SK-N-SH (cell line): ENCODE measurements around the gene SLAMF7. TPM values are rescaled to one million over a fixed set of nuclear protein-coding genes. Genes with fewer than 3 reads are reported as not detected.

Source experiments
- polyA plus RNA-seq, 3 experiments: library from polyadenylated mRNA; depleted of rRNA; stranded (reverse); fragments of >200 nt; gene quantifications; 2 replicates each; pipeline ENCODE4 v1.2.3, GENCODE V29; 2012

The SLAMF7 gene
- polyA plus RNA-seq, 1 of the 3 experiments (the other 2 are of a cell fraction) = not detected

Other genes with a start within 250 kb of the SLAMF7 start
- not detected in 2 replicates for gene SLAMF6, start 216.0 kb upstream of the SLAMF7 start, polyA plus RNA-seq (2012; rRNA removed)
- gene CD84, start 159.8 kb upstream of the SLAMF7 start, polyA plus RNA-seq (2012; rRNA removed) = not detected in 2 replicates
- not detected in 2 replicates for gene SLAMF1, start 92.2 kb upstream of the SLAMF7 start, polyA plus RNA-seq (2012; rRNA removed)
- gene CD48, start 27.4 kb upstream of the SLAMF7 start, polyA plus RNA-seq (2012; rRNA removed) = not detected in 2 replicates
- not detected in 2 replicates for gene LY9, start 56.9 kb downstream of the SLAMF7 start, polyA plus RNA-seq (2012; rRNA removed)
- gene CD244, start 123.6 kb downstream of the SLAMF7 start, polyA plus RNA-seq (2012; rRNA removed) = not detected in 2 replicates
- gene ITLN1, start 145.9 kb downstream of the SLAMF7 start, polyA plus RNA-seq (2012; rRNA removed) = not detected in 2 replicates
- not detected in 2 replicates for gene ITLN2, start 215.6 kb downstream of the SLAMF7 start, polyA plus RNA-seq (2012; rRNA removed)